Neural crest cell (in vitro differentiated cells): Measurements from ENCODE around the gene DIP2C. TPM values are rescaled to one million over a fixed set of nuclear protein-coding genes. Genes with fewer than 3 reads are reported as not detected.

Experiments used
- DNase-seq: peaks from one replicate; pipeline ENCODE4 v3.0.0; 2021; ENCODE audit warnings: low read depth, mixed read lengths, low spot score
- H3K27ac Mint-ChIP-seq: one replicate; pipeline ENCODE4 v1.8.0; 2021; ENCODE audit warnings: mild to moderate bottlenecking, mixed read lengths; ENCODE audit not compliant: unreplicated experiment
- H3K27me3 Mint-ChIP-seq: 2 replicates; pipeline ENCODE4 v1.8.0; 2021; ENCODE audit warnings: low read depth, mild to moderate bottlenecking, mixed read lengths
- H3K36me3 Mint-ChIP-seq: 2 replicates; pipeline ENCODE4 v1.8.0; 2021; ENCODE audit warnings: low read depth, mild to moderate bottlenecking, mixed read lengths
- H3K4me1 Mint-ChIP-seq: 2 replicates; pipeline ENCODE4 v1.8.0; 2021; ENCODE audit warnings: mixed read lengths
- H3K4me3 Mint-ChIP-seq: one replicate; pipeline ENCODE4 v1.8.0; 2021; ENCODE audit warnings: mild to moderate bottlenecking, mixed read lengths
- H3K9me3 Mint-ChIP-seq: 2 replicates; pipeline ENCODE4 v1.8.0; 2021; ENCODE audit warnings: mixed read lengths
- total RNA-seq: library from RNA; stranded (reverse); gene quantifications from 2 replicates; pipeline ENCODE4 v1.2.1, GENCODE V29; 2021
- TF ChIP-seq, protein P1 (sequence below): fragments of 200-600 bp; sonication (generic); conservative IDR thresholded peaks from 2 replicates; pipeline ENCODE4 v1.5.0; 2021; ENCODE audit warnings: antibody characterized with exemption, mild to moderate bottlenecking

DIP2C gene
- total RNA-seq, 1 donor from 2014 or later, result 21.7 TPM

DNA sequence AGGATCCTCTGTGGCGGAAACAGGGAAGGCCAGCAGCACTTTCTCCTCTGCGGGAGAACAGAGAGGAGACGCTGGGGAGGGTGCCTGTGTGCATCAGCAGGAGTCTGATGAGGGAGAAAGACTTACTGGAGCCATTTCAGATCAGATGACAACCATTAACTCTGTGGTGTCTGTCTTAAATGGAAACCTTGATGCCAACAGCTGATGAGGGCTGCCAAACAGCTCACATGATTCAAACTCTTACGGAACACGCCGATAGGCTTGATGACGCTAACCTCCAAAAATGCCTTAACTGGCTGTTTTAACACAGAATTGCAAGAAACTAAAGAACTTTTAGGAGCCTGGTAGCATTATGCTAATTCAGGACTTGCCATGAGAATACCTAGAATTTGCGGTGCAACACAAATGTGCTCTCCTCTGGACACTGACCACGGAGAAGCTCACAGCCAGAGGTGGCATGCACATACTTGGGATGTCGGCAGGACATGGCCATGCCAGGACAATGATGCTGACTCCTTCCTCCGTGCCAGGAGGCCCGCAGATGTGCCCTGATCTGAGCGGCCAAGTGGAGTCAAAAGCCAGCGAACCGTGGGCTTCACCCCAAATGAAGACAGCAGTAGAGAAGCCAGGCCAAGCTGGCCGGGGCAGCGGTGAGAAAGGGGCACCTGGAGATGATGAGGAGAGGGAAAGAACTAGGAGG is 399.3 kb downstream of the DIP2C start:
- no peak overlapping the region for H3K4me3 Mint-ChIP-seq
- peaks cover 8% of the 10 kb centered on the region for H3K4me1 Mint-ChIP-seq
- TF ChIP-seq, protein P1, sequence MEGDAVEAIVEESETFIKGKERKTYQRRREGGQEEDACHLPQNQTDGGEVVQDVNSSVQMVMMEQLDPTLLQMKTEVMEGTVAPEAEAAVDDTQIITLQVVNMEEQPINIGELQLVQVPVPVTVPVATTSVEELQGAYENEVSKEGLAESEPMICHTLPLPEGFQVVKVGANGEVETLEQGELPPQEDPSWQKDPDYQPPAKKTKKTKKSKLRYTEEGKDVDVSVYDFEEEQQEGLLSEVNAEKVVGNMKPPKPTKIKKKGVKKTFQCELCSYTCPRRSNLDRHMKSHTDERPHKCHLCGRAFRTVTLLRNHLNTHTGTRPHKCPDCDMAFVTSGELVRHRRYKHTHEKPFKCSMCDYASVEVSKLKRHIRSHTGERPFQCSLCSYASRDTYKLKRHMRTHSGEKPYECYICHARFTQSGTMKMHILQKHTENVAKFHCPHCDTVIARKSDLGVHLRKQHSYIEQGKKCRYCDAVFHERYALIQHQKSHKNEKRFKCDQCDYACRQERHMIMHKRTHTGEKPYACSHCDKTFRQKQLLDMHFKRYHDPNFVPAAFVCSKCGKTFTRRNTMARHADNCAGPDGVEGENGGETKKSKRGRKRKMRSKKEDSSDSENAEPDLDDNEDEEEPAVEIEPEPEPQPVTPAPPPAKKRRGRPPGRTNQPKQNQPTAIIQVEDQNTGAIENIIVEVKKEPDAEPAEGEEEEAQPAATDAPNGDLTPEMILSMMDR, result no peak
- H3K27ac Mint-ChIP-seq, result peak overlapping the region; percentile 21
- no peak for DNase-seq
- no peaks in the 10 kb centered on the region for H3K36me3 Mint-ChIP-seq
- H3K9me3 Mint-ChIP-seq, result no peaks in the 10 kb centered on the region
- no peaks in the 10 kb centered on the region for H3K27me3 Mint-ChIP-seq

DNA sequence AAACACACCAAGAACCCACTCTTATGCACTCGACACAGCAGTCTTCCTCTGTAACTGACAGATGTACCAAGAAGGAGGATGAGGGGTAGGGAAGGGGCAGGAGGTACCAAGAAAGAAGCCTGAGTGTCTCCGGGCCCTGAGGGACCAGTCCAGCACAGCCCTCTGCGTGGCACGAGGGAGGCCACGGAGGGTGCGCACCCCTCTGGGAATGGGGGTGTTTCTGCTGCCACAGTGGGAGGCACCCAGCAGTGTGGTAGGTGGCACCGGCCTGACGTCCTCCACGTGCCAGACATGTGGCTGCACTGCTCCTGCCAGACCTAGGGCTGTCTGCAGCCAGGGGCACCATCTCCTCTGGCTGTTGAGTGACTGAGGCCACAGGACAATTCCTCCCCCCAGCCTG is 399.9 kb downstream of the DIP2C start:
- H3K36me3 Mint-ChIP-seq, result peaks cover 4% of the 10 kb centered on the region
- TF ChIP-seq, protein P1, result no peak
- H3K27ac Mint-ChIP-seq, result no peak overlapping the region
- H3K4me1 Mint-ChIP-seq, result peaks cover 8% of the 10 kb centered on the region
- no peaks in the 10 kb centered on the region for H3K9me3 Mint-ChIP-seq
- H3K4me3 Mint-ChIP-seq, result no peak overlapping the region
- H3K27me3 Mint-ChIP-seq, result no peaks in the 10 kb centered on the region
- DNase-seq, result no peak

DNA sequence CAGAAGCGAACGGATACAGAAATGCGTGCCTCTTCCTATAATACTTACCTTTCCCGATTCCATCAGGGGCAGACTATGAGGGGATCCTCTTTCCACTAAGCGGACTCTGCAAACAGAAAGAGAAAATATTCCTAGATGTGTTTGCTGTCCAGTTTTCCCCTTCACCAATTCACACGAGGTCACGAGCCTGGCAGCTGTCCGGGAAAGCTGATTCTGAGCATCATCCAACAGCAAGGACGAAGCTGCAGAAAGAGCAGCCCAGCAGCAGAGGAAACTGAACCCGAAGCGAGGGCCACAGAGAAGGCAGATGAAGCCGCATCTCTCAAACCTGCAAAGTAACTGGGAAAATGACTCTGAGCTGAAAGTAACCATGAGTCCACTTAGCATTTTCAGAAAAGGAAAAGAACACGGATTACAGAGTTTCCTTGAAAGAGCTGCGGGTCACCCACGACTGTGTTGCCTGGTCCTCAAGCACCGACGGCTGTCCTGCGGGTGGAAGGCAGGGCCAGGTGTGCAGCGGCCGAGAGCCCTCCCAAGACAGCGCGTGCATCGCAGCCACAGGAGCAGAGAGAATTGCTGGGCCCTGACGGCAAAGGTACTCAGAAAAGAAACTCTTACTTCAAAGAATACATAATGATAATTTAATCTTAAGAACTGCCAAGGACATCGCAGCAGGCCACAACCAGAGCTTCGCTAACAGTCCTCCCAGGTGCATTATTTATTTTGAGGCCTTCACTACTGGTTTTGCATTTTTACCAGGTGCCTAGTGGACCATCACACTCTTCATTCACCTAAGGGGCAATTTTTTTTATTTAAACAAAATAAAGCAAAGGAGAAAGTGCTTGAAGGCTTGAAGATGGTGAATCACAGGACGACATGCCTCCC is 400.9 kb downstream of the DIP2C start:
- H3K27ac Mint-ChIP-seq, result no peak overlapping the region
- H3K9me3 Mint-ChIP-seq, result no peaks in the 10 kb centered on the region
- TF ChIP-seq, protein P1, result no peak
- no peak overlapping the region for H3K4me3 Mint-ChIP-seq
- no peak for DNase-seq
- peaks cover 8% of the 10 kb centered on the region for H3K36me3 Mint-ChIP-seq
- no peaks in the 10 kb centered on the region for H3K27me3 Mint-ChIP-seq
- H3K4me1 Mint-ChIP-seq, result peaks cover 2% of the 10 kb centered on the region

DNA sequence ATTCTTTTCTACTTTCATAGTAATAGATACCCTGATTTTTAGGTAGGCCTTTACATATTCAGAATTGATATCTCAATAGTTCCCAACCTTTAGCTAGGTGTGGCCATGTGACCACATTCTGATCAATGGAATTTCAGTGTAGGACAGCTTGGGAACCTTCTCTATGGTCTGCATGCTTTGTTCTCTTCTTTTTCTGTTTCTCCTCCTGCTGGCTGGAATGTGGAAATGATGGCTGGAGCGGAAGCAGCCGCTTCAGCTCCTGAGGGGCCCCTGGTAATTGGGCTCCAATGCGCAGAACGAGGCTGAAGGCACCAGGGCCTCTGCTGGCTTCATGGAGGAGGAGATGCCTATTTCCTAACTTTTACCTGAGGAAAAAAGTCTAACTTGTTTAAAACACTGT is 401.7 kb downstream of the DIP2C start:
- Mint-ChIP-seq H3K27ac (no peak overlapping the region), H3K4me3 (no peak overlapping the region), H3K9me3 (no peaks in the 10 kb centered on the region), H3K4me1 (no peaks in the 10 kb centered on the region), H3K27me3 (no peaks in the 10 kb centered on the region), H3K36me3 (peaks cover 8% of the 10 kb centered on the region)
- DNase-seq, result no peak
- TF ChIP-seq, protein P1, result peak; percentile 52

DNA sequence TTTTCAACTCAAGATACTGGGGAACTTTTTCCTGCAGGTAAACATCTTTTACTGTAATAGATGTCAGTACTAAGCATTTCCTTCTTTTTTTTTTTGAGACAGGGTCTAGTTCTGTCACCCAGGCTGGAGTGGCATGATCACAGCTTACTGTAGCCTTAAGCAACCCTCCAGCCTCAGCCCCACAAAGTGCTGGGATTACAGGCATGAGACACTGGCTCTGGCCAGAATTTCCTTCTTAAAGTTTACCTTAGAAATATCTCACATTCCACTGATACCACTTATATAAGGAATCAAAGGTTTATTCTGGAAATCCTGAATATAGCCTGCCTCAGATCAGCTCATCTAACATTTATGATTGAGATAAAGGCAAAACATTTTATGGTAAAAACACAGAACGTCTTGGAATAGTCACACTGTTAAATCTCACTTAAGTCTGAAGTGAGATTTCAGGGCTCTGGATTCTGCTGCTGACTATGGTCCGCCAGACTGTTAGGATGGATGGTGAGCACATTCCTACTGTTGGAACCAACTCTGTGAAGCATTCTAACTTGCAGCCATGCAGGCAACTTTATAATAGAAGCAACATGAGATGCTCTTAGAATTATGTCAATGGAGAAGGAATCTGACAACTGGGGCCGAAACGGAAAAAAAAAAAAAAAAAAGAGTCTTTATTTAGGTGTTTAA is 402.3 kb downstream of the DIP2C start:
- Mint-ChIP-seq H3K9me3 (no peaks in the 10 kb centered on the region), H3K4me3 (no peak overlapping the region), H3K36me3 (peaks cover 8% of the 10 kb centered on the region), H3K27me3 (no peaks in the 10 kb centered on the region), H3K4me1 (no peaks in the 10 kb centered on the region), H3K27ac (no peak overlapping the region)
- DNase-seq, result no peak
- TF ChIP-seq, protein P1, result no peak
